ENCODE measurements around the gene ASTN2.

Gene ASTN2

DNA sequence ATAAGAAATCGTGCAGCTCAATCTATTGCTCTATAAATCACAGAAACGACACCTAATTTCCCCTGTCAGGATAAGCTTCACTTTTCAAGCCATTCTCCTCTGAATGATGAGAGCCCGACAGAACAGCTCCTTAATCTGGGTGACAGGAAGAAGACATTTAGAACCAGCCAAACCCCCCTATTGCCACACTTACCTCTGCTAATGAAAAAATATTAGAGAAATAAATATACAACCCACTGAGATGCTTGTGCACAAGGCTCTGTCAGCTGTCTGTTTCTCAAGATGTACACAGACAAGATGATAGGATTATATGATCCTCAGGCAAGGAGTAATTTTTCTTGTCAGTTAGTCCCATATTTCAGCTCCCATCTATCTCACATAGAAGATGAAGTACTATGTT is 785.2 kb downstream of the ASTN2 start:
- no peak for DNase-seq (ENCODE audit: low read depth)
- no peak for TF ChIP-seq CTCF (conservative IDR thresholded peaks at IDR 0.05; ENCODE audit: low read depth, low read length)
- no peak overlapping the region for H3K4me3 ChIP-seq (ENCODE audit: low read length)

DNA sequence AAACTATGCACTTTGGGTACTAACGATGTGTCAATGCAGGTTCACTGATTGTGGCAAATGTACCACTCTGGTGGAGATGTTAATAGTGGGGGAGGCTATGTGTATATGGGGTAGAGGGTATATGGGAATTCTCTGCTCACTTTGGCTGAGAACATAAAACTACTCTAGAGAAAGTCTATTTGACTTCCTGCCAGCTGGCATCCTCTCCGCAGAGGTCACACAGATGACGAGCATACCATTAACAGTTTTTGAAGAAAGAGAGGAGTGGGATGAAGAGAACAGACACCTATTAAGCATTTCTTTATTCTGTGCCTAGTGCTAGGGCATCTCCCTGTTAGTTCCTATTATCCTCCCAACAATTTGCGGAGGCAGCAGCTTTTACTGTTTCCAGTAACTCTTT is 786.1 kb downstream of the ASTN2 start:
- no peak for TF ChIP-seq CTCF (conservative IDR thresholded peaks at IDR 0.05; ENCODE audit: low read depth, low read length)
- no peak overlapping the region for H3K4me3 ChIP-seq (ENCODE audit: low read length)
- DNase-seq (ENCODE audit: low read depth): no peak

- DNase-seq (ENCODE audit: low read depth): no peak
- no peak for TF ChIP-seq CTCF (conservative IDR thresholded peaks at IDR 0.05; ENCODE audit: low read depth, low read length)
- H3K4me3 ChIP-seq (ENCODE audit: low read length): no peak overlapping the region
Measured at GRCh38 chr9:116627433-116627832, 787.4 kb downstream of the ASTN2 start.

DNA sequence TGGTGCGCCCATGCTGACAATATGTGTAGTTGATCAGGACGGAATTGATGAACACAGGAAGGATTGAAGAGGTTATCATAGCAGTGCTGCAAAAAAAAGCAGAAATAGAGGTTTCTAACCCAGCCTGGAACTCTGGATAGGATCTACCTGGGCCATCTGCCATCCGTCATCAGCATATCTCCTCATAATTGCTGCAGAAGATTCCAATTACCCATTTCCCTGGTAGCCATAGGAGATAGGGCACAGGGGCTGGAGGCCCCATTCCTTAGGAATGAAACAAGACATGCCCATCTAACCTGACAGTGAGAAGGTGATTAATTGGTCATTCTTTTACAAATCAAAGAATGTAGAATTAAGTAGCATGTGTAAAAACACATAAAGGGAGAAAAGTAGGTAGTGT is 788.1 kb downstream of the ASTN2 start:
- H3K4me3 ChIP-seq (ENCODE audit: low read length): no peak overlapping the region
- no peak for TF ChIP-seq CTCF (conservative IDR thresholded peaks at IDR 0.05; ENCODE audit: low read depth, low read length)
- DNase-seq (ENCODE audit: low read depth): no peak

GRCh38 chr9:116623715-116624114 is 791.1 kb downstream of the ASTN2 start:
- DNase-seq (ENCODE audit: low read depth): no peak
- no peak for TF ChIP-seq CTCF (conservative IDR thresholded peaks at IDR 0.05; ENCODE audit: low read depth, low read length)
- H3K4me3 ChIP-seq (ENCODE audit: low read length): no peak overlapping the region

DNA sequence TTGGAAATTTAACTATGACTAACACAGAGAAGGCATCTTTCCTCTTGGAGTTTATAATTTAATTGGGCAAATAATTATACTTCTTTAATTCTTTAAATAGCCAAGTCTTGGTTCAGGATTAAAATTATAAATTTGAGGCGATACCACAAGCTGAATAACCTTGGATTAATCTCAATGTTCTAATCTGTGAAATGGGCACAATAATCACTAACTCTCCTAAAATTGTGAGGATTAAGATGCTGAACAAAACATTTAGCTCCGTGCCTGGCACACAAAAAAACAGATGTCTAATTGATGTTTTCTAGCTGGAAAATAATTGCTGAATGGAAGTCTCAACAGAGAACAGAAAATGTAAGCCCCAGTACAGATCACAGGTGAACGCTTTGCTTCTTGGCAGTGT is 797.5 kb downstream of the ASTN2 start:
- DNase-seq (ENCODE audit: low read depth): no peak
- no peak for TF ChIP-seq CTCF (conservative IDR thresholded peaks at IDR 0.05; ENCODE audit: low read depth, low read length)
- H3K4me3 ChIP-seq (ENCODE audit: low read length): no peak overlapping the region

DNA sequence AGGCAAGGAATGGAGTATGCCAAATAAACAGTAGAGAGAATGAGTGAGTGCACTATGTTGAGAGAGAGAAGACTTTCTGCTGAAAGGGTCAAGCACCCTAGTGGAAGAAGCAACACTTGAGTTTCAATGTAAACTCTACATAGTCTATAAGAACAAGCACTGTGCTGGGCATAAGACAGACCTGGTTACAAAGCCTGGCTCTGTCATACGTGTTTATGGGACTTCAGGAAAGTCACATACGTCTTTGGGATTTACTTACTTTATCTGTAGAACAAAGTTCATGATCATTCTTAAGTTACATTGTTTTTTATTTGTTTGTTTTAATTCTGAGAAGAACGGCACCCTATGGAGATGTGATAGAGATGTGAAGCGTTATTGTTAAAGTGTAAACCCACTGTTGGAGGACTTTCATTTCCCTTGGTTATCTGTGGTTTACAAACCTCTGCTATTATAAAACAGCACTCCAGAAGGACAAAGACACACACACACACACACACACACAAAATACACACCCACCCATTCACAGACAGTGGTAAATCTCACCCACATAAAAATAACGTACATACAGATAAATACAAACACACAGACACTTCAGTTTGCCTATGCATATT is 798.4 kb downstream of the ASTN2 start:
- no peak overlapping the region for H3K4me3 ChIP-seq (ENCODE audit: low read length)
- no peak for TF ChIP-seq CTCF (conservative IDR thresholded peaks at IDR 0.05; ENCODE audit: low read depth, low read length)
- DNase-seq (ENCODE audit: low read depth): no peak

Data from retinal pigment epithelial cell (primary cell).